ENCODE results near the gene AP3S1.

AP3S1 gene

DNA sequence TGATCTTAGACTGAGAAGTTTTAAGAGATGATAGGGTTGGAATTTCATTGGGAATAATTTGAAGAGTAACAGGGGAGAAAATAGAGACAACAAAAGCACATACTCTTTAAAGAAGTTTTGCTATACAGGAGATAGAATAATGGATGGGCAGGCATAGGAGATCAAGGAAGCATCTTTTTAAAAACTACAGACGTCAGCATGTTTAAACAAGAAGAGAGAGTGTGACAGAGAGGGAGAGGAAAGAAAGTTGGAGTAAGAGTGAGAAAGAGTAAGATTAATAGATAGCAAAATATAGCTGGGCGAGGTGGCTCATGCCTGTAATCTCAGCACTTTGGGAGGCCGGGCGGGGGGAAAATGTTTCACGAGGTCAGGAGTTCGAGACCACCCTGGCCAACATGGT is 115.2 kb downstream of the AP3S1 start:
- no peak for DNase-seq (ENCODE audit: low read depth)
- TF ChIP-seq, protein P1, sequence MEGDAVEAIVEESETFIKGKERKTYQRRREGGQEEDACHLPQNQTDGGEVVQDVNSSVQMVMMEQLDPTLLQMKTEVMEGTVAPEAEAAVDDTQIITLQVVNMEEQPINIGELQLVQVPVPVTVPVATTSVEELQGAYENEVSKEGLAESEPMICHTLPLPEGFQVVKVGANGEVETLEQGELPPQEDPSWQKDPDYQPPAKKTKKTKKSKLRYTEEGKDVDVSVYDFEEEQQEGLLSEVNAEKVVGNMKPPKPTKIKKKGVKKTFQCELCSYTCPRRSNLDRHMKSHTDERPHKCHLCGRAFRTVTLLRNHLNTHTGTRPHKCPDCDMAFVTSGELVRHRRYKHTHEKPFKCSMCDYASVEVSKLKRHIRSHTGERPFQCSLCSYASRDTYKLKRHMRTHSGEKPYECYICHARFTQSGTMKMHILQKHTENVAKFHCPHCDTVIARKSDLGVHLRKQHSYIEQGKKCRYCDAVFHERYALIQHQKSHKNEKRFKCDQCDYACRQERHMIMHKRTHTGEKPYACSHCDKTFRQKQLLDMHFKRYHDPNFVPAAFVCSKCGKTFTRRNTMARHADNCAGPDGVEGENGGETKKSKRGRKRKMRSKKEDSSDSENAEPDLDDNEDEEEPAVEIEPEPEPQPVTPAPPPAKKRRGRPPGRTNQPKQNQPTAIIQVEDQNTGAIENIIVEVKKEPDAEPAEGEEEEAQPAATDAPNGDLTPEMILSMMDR (conservative IDR thresholded peaks at IDR 0.05; ENCODE audit: control insufficient read depth, insufficient read depth, low read depth, low read length): no peak
- no peak overlapping the region for H3K4me3 ChIP-seq (ENCODE audit: control insufficient read depth, low read depth, low read length)

DNA sequence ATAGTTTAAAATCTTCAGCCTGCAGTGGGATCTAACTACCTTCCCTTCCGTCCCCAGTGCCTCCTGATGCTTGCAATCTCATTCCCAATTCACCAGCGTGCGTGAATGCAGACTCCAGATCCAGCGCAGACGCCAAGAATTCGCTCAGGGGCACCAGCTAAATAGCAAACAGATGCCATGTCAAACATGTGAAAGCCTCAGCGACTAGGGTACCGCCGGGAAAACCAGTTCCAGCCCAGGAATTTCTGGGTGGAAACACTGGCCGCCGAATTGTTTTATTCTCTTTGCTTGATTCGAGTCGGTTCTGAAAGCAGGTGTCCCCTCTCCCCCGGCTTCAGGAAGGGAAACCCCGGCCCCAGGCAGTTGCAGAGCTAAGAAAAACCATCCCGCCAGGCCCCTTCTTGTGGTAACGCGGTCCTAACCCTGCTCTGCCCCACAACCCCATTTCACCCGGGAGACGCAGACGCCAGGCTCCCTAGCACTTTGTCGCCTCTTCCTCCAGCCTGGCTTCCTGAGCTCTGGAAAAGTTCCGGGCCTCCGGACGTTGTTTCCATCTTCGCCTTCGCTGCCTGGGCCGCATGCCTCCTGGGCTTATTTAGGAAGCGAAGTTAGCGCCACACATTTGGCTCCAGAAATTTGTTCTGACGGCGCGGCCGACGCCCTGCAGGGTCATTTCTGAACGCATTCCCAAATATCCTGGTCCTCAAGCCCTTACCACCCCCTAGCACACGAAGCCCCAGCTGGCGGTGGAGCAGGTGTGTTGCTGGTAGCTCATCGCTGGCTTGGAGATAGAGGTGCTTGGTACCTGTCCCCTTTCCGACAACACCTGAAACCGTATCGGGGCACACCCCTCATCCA is 119.9 kb downstream of the AP3S1 start:
- peak overlapping the region; percentile 3 for H3K4me3 ChIP-seq (ENCODE audit: control insufficient read depth, low read depth, low read length)
- TF ChIP-seq, protein P1 (conservative IDR thresholded peaks at IDR 0.05; ENCODE audit: control insufficient read depth, insufficient read depth, low read depth, low read length): no peak
- no peak for DNase-seq (ENCODE audit: low read depth)

DNA sequence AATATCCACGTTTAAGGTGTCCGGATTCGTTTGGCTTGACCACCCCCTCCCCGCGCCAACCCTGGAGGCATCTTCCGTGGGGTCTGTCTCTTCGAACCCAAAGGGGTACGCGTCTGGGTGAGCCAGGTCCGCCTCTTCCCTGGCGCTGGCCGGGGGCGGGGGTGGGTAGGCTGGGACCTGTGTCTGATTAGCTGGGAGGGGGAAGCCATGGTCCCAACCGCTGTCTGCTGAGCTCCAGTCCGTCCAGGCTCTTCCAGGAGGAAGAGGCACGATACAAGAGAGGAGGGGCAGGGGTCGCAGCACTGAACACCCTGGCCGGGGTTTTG is 120.5 kb downstream of the AP3S1 start, which contains the start of gene LVRN:
Gene LVRN (plus strand): TSS at position 237 of the 326 bp plus-strand sequence. CDS start 143 bp downstream, outside the sequence.
- TF ChIP-seq, protein P1 (conservative IDR thresholded peaks at IDR 0.05; ENCODE audit: control insufficient read depth, insufficient read depth, low read depth, low read length): no peak
- no peak for DNase-seq (ENCODE audit: low read depth)
- peak within 1 kb of the TSS; percentile 23 for H3K4me3 ChIP-seq (ENCODE audit: control insufficient read depth, low read depth, low read length)

DNA sequence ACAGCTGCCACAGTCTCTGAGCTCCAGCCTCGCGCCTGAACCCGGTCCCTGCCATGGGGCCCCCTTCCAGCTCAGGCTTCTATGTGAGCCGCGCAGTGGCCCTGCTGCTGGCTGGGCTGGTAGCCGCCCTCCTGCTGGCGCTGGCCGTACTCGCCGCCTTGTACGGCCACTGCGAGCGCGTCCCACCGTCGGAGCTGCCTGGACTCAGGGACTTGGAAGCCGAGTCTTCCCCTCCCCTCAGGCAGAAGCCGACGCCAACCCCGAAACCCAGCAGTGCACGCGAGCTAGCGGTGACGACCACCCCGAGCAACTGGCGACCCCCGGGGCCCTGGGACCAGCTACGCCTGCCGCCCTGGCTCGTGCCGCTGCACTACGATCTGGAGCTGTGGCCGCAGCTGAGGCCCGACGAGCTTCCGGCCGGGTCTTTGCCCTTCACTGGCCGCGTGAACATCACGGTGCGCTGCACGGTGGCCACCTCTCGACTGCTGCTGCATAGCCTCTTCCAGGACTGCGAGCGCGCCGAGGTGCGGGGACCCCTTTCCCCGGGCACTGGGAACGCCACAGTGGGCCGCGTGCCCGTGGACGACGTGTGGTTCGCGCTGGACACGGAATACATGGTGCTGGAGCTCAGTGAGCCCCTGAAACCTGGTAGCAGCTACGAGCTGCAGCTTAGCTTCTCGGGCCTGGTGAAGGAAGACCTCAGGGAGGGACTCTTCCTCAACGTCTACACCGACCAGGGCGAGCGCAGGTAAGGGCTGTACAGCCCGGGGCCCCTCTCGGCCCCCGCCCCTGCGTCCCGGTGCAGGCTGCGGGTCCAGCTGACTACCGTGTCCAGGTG is 121.0 kb downstream of the AP3S1 start:
- H3K4me3 ChIP-seq (ENCODE audit: control insufficient read depth, low read depth, low read length): peak overlapping the region; percentile 23
- TF ChIP-seq, protein P1 (conservative IDR thresholded peaks at IDR 0.05; ENCODE audit: control insufficient read depth, insufficient read depth, low read depth, low read length): no peak
- no peak for DNase-seq (ENCODE audit: low read depth)

DNA sequence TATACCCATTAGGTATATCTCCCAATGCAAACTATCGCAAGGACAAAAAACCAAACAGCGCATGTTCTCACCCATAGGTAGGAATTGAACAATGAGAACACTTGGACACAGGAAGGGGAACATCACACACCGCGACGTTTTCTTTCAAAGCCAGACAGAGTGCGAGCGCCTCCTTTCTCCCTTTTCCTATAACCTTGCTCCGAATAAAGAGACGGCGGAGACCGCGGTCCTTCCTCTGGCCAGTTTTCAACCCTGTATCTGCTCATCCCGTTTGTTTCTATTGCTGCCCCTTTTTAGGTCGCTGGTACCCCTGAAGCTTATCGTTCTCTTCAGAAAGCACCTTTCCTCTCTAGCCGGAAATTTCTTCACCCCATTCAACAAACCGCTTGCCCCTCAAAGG is 121.8 kb downstream of the AP3S1 start:
- no peak overlapping the region for H3K4me3 ChIP-seq (ENCODE audit: control insufficient read depth, low read depth, low read length)
- DNase-seq (ENCODE audit: low read depth): no peak
- TF ChIP-seq, protein P1 (conservative IDR thresholded peaks at IDR 0.05; ENCODE audit: control insufficient read depth, insufficient read depth, low read depth, low read length): no peak

Measured in fibroblast of mammary gland (primary cell).